Inflammatory macrophage treated with lipopolysaccharide for 4 hours (primary cell): Measurements from ENCODE around the gene SLC22A23.

ENCODE experiments used
- DNase-seq: peaks from one replicate; pipeline ENCODE4 v3.0.0-alpha.2; 2020

Gene SLC22A23

DNA sequence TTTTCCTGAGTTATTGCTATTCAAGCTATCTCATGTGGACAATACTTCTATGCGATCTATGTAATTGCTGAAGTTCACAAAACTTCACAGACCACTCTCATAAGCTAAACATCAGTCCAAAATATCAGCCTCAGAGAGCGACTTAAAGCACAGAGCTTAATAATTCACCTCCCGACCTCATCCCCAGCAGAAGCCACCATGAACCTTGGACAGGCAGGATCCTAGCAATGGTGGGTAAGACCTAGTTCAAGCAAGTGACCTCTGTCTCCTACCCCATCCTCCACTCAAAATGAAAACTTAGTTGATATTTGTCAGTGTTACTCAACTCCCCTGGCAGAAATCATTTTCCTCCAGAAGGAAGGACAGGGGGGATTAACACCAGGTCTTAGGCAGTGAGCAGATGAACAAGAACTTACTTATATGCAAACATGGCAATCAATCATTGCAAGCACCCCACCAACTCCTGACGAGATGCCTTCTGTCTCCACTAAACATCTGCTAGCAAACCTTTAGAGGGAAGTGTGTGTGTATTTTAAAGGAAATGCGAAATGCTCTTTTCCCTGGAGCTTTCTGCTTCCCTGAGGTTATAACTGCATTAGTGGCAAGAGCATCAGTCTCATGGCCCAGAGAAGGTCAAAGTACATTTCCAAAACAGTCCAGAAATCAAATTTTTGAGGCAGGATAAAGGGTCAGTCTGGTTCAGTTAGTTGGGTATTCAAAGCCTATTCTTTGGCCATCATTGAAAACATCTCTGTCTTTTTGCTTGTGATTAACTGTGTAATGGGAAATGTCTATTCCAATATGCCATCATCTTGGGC is 90.0 kb downstream of the SLC22A23 start:
- no peak for DNase-seq

DNA sequence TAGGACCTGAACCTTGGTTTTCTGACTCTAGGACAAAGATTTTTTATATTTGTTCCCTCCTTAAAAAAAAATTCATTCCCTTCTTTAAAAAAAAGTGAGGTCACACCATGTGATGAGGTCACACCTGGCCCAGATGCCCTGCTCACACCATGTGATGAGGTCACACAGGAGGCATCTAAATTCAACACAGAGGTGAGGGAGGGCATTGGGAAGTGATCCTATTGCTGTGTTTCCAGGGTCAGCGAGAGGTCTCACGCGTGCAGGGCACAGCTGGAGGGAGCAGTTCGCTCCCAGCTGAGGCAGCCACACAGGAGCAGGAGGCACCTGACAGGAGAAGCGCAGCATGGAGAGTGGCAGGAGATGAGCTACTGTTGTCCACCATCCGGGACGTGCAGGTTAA is 92.5 kb downstream of the SLC22A23 start:
- DNase-seq = no peak

DNA sequence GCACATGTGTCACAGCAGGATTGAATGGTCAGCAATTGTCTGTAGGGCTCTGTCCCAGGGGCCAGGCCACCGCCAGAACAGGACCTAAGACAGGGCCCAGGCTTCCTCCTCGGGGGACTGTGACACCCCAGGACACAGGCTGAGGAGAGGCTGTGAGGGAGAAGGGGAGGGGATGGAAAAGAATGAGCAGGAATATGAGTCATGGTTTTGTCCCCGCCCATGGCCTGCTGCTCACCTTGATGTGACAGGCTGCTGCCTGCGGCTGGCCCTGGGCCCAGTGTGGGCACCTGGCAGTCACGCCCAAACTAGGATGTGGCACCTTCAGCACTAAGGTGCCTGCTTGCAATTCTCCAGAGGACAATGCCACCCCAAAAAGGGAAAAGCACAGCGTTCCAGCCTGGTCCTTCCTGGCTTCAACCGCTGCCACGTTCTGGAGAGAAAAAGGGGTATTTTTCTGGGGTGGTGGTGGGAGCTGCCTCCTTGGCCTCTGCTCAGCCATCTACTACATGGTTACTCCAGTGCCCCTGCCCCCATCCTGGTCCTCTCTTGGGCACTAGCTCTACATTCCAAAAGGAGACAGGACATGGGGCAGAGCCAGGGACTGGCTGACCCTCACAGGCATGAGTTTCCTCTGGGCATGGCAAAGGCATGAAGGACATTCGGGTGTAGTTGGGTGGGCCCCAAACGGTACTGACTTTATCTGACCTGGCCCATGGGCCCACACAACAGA is 93.4 kb downstream of the SLC22A23 start:
- no peak for DNase-seq

DNA sequence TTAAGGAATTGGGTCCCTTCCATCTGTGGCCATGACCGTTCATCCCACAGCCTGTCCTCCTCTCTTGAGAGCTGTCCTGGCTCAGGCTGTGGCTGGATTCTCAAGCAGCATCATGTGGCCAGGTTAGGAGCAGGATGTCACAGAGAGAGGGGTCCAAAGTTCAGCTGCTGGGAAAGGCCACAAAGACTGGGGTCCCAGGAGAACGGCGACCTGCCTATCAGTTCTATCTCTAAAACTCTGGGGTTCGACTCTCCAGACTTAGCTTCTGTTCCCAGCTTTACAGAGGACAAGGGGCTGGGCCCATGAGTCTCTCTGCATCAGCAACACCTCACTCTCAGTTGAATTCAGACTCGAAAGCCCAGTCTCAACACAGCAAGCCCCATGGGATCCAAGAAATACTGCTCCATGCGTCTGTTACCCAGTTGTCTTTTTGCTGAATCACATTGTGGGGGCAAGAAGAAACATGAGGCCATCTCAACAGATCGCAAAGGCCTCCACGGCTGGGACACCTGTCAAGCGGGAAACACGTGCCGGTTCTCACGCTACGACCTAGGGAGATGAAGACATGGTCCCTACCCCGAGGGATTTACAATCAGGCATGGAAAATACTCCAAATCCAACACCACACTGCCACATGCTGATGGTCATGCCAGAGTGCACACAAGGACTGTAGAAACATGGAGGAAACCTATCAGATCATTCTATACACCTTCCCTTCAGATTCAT is 95.4 kb downstream of the SLC22A23 start:
- no peak for DNase-seq

DNA sequence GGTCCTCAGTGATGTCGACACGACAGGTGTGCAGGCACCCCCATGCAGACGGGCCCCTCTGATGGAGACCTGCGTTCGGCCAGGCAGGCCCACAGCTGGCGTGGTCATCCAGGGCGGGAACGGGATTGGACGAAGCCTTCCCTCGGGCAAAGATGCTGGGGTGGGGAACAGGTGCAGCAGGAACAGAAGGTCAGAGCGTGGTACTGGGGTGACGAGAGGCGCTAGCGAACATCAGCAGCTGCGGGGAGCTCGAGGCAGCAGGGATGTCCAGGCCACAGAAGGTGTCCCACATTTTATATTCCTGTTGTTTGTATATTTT is 96.2 kb downstream of the SLC22A23 start:
- no peak for DNase-seq

DNA sequence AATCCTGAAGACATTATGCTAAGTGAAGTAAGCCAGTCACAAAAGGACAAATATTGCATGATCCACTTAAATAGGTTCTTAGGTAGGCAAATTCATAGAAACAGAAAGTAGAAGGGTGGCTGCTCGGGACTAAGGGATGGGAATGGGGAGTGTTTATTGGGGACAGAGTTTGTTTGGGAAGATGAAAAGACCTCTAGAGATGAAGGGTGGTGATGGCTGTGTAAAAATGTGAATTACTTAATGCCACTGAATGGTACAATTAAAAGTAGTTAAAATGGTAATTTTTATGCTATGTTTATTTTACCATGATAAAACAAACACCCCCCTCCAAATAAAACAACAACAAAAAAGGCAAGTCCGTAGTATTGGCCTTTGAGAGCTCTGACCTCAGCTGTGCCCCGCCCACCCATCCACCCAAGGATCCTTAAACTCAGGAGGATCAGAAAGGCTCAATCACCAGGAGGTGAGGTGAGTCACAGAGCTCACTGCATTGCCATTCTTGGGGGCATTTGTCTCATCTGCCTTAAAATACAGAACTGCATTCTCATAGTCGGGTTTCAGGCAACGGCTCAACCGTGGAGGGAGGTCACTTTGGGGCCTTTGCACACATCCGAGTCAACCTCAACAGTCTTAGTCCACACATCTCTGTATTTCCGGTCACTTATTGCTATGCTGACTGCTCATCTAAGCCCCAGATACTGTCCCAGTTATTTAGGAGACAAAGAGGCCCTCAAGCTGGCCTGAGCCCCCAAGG is 96.7 kb downstream of the SLC22A23 start:
- no peak for DNase-seq

DNA sequence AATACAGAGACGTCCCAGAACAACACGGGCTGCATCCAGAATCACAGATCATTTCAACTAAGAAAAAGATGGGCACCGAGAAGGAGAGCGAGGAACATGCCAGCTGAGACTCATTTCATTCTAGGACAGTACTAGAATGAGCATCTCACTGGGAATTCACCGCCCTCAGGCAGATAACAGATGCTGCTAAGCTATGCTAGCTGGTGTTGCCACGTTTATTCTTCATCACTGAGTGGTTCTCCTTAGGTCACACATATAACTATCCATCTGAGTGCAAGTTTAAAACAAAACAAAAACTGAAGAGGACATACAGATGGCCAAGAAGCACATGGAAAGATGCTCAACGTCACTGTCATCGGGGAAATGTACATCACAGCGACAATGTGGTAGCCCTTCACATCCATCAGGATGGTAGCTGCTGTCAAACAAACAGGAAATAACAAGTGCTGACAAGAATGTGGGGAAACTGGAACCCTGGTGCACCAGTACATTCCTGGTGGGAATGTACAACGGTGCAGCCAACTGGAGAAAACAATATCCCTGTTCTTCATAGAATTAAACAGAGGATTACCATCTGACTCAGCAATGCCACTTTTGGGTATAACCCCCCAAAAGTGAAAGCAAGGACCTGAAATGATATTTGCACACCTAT is 97.6 kb downstream of the SLC22A23 start:
- DNase-seq = no peak

DNA sequence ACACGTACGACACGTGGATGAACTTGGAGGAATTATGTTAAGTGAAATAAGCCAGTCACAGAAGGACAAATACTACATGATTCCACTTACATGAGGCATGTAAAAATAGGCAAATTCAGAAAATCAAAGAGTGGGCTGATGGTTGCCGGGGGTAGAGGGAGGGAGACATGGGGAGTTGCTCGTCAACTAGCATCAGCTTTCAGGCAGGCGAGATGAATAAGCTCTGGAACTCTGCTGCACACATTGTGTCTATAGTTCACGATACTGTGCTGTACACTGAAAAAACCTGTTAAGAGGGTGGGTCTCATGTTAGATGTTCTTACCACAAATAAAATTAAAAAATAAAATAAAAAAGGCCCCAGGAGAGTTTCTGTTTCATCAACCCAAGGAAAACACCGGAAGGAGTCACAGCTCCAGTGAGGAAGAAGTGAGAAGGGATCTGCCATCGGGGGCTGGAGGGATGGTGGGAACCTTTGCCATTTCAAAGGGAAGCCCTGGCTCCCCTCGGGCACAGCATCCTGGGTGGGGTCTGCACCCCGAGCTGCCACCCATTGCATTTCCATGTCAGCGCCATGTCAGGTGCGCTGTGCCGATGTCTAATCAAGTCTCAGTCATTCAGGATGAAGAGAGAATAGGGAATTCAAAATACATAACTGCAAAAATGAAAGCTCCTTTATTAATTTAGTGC is 98.3 kb downstream of the SLC22A23 start:
- DNase-seq = no peak

DNA sequence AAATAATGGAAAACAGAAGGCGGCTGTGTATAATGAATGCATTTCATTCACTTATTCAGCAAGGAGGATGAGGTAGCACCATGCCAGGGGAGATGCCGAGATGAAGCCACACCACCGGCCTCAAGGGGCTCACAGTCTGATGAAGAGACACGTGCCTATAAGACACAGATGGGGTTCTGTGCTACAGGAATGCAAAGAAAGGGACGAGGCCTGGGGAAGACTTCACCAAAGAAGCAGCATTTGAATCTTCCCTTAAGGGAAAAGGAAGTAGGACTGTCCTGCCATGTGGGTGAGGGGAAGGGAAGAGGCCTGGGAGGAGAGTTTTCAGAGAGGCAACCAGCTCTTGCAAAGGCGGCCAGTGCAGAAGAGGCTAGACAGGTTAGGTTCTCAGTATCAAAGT is 99.2 kb downstream of the SLC22A23 start:
- DNase-seq = no peak

DNA sequence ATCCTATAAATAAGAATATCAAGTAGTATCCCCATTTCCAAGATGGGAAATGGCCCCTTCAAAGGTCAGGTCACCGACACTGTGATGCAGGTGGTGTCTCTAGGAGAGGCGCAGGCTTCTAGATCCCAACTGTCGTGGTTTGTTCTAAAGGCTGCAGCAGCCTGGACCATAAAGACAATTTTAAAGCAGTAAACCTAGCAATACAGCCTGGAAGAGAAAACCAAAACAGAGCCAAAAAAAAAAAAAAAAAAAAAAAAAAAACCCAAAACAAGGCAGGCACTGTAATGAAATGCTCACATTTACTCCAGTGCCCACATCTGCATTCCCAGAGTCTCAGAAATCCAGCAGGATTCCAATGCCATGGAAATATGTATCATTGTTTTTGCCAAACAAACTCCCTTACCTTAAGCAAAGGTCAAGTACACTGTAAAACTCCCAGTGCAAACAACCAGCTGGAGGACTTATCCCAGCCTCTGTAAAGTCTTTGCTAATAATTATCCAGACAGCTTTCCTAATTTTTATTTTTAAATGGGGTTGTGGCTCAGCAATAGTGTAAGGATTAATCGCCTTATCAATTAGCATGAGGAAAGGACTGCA is 99.9 kb downstream of the SLC22A23 start:
- DNase-seq = no peak

DNA sequence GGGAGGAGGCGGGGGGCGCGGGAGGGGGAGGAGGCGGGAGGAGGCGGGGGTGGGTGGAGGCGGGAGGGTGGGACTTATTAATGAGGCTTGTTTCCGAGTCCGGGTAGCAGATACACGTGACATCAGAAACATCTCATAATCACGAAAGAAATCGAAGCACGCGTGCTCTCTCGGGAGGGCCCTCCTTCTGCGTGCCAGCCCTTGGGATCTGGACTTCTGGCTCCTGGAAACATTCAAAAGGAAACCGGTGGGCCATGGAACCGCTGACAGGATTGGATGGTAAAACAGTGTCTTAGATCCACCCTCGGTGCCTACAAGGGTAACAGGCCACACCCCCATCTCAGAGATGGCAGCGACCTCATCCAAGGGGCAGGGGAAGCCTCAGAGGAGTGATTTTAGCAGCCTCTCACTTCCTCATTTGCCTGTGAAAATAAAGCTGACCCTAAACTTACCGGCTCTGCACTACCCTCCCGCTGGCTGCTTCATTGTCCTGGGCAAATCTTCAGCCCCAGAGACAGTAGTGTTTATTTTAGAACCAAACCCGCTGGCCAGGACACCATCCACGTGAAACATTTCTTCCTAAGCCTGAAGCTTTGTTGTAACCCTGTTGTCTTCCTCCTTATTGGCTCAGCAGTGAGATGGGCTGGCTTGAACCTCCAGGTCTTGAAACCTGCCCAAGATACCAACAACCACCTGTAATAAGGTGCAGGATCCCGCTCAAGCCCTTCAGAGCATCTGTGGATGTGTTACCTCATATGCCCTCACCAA is 100.6 kb downstream of the SLC22A23 start:
- DNase-seq = peak; percentile 60

DNA sequence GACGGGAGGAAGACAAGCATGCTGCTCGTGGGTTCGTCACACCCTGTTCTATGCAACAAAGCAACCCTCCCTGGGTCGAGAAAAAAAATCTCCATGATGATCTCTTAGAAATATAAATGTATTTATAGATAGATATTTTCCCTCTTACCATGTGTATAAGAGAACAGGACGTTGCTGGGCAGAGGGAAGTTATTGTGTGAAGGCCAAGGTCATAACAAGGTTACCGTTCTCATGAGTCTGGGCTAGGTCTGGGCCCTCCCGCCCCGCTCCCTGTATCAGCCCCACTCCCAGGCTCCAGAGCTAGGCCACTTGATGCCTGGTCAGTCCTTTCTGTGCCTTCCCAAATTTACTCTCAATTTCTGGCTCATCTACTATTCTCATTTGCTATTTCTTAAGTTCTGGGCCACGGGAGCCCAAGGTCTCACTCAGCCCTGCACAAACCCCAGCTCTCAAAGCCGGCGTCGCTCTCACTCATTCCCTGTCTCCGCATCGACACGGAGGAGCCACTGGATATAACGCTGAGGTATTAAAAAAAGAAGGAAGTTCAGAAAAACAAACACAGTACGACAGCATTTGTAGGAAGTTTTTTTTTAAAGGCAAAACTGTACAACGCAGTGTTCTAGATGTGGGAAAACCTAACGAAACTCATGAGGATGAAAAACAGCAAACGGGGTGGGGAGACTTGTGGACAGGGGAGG is 101.3 kb downstream of the SLC22A23 start:
- DNase-seq = peak; percentile 37

DNA sequence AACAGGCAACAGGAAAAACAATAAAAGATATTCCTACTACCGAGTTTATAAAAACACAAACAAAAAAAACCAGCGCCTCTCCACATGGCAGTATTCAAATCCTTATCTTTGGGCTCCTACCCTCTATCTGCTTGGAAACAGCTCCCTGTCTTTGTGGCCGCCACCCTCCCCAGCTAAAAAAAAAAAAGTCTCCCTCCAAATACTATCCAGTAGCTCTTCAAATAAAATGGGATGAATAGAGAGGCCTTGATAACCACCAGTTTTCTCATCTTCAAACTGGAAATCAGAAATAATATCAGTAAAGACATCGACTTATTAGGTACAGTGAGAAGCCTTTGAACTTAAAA is 101.9 kb downstream of the SLC22A23 start:
- DNase-seq = no peak

DNA sequence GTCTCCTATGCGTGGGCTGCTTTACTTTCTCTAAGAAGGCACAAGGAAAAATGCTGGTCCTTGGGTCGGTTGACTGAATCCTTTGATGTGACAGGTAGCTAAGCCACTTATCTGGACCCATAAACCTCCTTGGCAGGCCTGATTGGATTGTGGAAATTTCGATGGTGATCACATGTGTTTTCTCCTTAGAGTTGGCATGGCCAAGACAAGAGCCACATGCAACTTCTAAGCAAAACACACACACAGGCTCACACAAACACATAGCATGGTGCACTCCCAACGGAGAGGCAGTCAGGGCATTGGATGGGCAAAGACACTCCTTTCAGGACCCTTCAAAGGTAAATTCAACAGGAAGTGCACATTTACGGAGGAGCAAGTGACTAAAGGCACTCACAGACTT is 102.9 kb downstream of the SLC22A23 start:
- no peak for DNase-seq

DNA sequence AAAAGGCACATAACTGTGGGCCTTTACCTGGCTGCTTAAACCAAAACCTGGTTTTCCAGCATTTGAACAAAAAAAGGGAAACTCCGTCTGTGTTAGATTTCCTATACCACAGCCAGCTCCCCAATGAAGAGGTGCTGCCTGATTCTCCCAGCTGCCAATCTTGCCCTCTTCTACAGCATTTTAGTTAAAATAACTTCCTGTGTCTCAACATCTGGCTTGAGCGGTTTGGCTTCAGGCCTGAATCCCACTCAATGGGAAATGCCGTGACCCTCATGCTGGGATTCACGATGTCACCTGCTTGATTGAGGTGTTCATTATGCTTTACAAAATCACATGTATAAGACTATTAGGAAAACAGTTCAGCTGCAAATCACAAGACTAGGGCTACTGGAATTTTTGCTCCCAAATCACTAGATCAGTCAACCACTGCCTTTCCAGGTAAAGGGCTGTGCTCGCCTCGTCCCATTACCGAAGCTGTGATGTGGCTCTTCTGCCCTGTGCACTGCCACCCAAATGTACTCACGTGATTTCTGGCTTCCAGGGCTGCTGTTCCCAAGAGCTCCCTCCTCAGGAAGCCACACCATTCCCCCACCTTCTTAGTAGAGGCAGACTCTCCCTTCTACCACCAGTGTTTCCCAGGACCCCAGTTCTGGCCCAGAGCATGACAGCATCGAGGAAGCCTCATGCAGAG is 103.5 kb downstream of the SLC22A23 start:
- DNase-seq = no peak

DNA sequence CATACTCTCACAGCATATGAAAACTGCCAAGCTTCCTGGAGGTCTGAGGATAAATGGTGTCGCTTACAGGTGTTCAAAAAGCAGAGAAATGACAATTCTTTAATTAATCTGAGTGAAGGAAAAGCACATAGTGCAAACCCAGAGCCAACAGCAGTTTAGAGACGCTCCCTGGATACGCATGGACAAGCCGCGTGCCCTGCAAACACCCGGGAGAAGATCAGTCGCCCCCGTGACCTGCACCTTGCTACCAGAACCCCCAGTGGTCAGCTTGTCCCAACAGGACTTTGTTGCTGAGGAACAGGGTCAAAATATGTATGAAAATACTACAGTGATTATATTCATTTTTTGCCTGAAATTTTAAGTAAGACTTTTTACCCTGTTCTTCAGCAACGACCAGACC is 104.2 kb downstream of the SLC22A23 start:
- no peak for DNase-seq

DNA sequence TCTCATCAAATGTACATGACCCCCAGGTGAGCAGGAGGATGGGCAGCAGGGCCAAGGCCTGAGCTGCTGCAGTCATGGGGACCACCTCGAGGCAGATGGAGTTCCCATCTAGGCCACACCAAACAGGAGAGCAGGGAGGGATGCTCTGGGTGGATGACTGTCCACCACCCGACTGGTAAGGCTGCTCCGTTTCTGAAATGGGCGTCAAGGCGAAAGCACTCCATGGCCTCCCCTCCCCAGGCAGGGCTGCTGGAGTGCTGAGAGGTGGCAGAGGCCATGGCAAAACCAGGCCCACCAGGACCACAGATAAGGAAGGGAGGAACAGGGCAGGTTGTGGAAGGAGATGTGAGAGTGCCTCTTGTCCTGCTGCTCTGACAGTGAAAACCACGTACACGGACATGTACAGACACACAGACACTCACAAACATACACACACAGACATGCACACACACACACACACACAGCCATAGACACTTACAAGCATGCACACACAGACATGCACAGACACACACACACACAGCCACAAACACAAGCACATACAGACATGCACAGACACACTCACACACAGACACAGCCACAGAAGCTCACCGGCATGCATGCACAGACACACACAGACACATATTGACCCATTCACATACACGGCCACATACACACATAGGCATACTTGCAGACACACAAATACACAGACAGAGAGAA is 104.9 kb downstream of the SLC22A23 start:
- no peak for DNase-seq

DNA sequence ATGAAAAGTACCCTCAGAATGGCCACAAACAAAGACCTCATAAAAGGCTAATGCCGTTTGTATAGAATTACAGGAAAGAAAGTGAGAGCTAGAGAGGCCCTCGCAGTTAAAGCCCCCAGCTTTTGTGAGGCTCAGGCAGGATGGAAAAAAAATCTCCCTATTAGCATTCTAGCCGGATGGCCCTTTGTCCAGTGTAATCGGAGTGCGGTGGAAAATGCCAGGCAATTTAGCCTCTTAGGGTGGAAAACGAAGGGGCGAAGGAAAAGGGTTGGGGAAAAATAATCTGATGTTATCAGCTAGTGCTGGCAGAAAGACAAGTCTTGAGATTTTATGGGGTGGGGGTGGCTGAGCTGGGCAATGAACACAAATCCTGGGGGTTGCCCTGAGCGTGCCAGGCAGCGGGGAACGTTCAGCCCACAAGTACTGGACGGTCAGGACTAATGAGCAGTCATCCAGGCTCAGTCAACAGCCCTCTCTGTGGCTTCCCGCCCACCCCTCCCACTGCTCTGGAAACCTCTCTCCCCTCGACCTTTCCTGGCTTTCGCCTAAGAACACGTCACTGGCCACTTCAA is 105.7 kb downstream of the SLC22A23 start:
- no peak for DNase-seq
